Neural cell (in vitro differentiated cells): ENCODE data around the gene TEDC1. TPM values are rescaled to one million over a fixed set of nuclear protein-coding genes. Genes with fewer than 3 reads are reported as not detected.

ENCODE experiments used
- H2AFZ ChIP-seq: fragments of 200-600, 300-800 bp; sonication (generic), shearing (Covaris generic); 2 replicates; pipeline ENCODE4 v1.6.0; 2014; ENCODE audit warnings: low read depth, mild to moderate bottlenecking, antibody characterized with exemption, low read length, moderate library complexity
- H3F3A ChIP-seq: fragments of 200-600 bp; shearing (Covaris generic); 2 replicates; pipeline ENCODE4 v1.6.1; 2016; ENCODE audit warnings: mild to moderate bottlenecking, moderate library complexity, mixed read lengths, antibody characterized with exemption, low read length; ENCODE audit not compliant: insufficient read depth, poor library complexity, severe bottlenecking
- H3K27ac ChIP-seq: fragments of 200-600, 300-800 bp; sonication (generic), shearing (Covaris generic); 2 replicates; pipeline ENCODE4 v1.5.1; 2014; ENCODE audit warnings: mild to moderate bottlenecking, low read length, moderate library complexity
- H3K27me3 ChIP-seq: fragments of 300-800, 200-600 bp; sonication (generic), shearing (Covaris generic); 2 replicates; pipeline ENCODE4 v1.6.0; 2014; ENCODE audit warnings: mild to moderate bottlenecking, low read depth, low read length, moderate library complexity; ENCODE audit not compliant: insufficient read depth
- H3K36me3 ChIP-seq: fragments of 300-800, 200-600 bp; sonication (generic), shearing (Covaris generic); 2 replicates; pipeline ENCODE4 v1.5.1; 2014; ENCODE audit warnings: mild to moderate bottlenecking, antibody characterized with exemption, low read length, moderate library complexity; ENCODE audit not compliant: insufficient read depth
- H3K4me2 ChIP-seq: fragments of 300-800, 200-600 bp; sonication (generic), shearing (Covaris generic); 2 replicates; pipeline ENCODE4 v1.6.0; 2014; ENCODE audit warnings: mild to moderate bottlenecking, low read length
- H3K4me3 ChIP-seq: fragments of 300-800, 200-600 bp; sonication (generic), shearing (Covaris generic); 2 replicates; pipeline ENCODE4 v1.5.1; 2014; ENCODE audit warnings: mild to moderate bottlenecking, low read length, moderate library complexity
- H3K79me2 ChIP-seq: fragments of 200-600 bp; shearing (Covaris generic); replicated peaks from 2 replicates; pipeline ENCODE4 v1.6.0; 2014; ENCODE audit warnings: mild to moderate bottlenecking, low read length, moderate library complexity; ENCODE audit not compliant: insufficient read depth
- H3K9ac ChIP-seq: fragments of 300-800, 200-600 bp; sonication (generic), shearing (Covaris generic); 2 replicates; pipeline ENCODE4 v1.6.1; 2016; ENCODE audit warnings: mild to moderate bottlenecking, low read length, mixed read lengths
- H3K9me2 ChIP-seq: fragments of 200-600 bp; shearing (Covaris generic); 2 replicates; pipeline ENCODE4 v1.6.1; 2016; ENCODE audit warnings: mild to moderate bottlenecking, low read length, mixed read lengths; ENCODE audit not compliant: insufficient read depth
- H3K9me3 ChIP-seq: fragments of 200-600, 300-800 bp; sonication (generic), shearing (Covaris generic); 2 replicates; pipeline ENCODE4 v1.6.1; 2016; ENCODE audit warnings: mild to moderate bottlenecking, mixed run types, low read length, moderate library complexity, mixed read lengths
- H4K20me1 ChIP-seq: fragments of 200-600 bp; shearing (Covaris generic); 2 replicates; pipeline ENCODE4 v1.6.1; 2016; ENCODE audit warnings: mild to moderate bottlenecking, mixed run types; ENCODE audit not compliant: insufficient read depth
- EP300 ChIP-seq: fragments of 450-650 bp; conservative IDR thresholded peaks from 2 replicates; pipeline ENCODE4 v1.6.1; 2014; ENCODE audit warnings: antibody characterized with exemption, mild to moderate bottlenecking, moderate library complexity; ENCODE audit not compliant: poor library complexity, severe bottlenecking
- MXI1 ChIP-seq: fragments of 450-650 bp; conservative IDR thresholded peaks from 2 replicates; pipeline ENCODE4 v1.6.1; 2014; ENCODE audit warnings: antibody characterized with exemption, mild to moderate bottlenecking; ENCODE audit not compliant: poor library complexity, severe bottlenecking
- POLR2AphosphoS5 ChIP-seq: IDR thresholded peaks from 2 replicates; pipeline ENCODE4 v1.6.1; 2012
- REST ChIP-seq: IDR thresholded peaks from 2 replicates; pipeline ENCODE4 v1.6.1; 2012; ENCODE audit warnings: borderline replicate concordance
- SMC3 ChIP-seq: fragments of 450-650 bp; conservative IDR thresholded peaks from 2 replicates; pipeline ENCODE4 v1.6.1; 2014; ENCODE audit warnings: antibody characterized with exemption, mild to moderate bottlenecking, moderate library complexity; ENCODE audit not compliant: poor library complexity
- TAF1 ChIP-seq: IDR thresholded peaks from 2 replicates; pipeline ENCODE4 v1.6.1; 2012; ENCODE audit warnings: low read depth
- polyA plus RNA-seq: library from polyadenylated mRNA; depleted of rRNA; stranded (reverse); fragments of >200 nt; gene quantifications from 2 replicates; pipeline ENCODE4 v1.2.3, GENCODE V29; 2014
- TF ChIP-seq, protein P1 (sequence below): fragments of 450-650 bp; IDR thresholded peaks from 2 replicates; pipeline ENCODE4 v1.5.1; 2014; ENCODE audit warnings: antibody characterized with exemption, mild to moderate bottlenecking, moderate library complexity; ENCODE audit not compliant: poor library complexity, severe bottlenecking

The TEDC1 gene
- polyA plus RNA-seq, 1 donor from 2014 or later = 18.9 TPM

GRCh38 chr14:105498430-105499255 lies 7.6 kb downstream of the TEDC1 start:
- H3K36me3 ChIP-seq = no peaks in the 10 kb centered on the region
- no peak overlapping the region for H3K27ac ChIP-seq
- H3K79me2 ChIP-seq = no peaks in the 10 kb centered on the region
- H3K9me3 ChIP-seq = no peaks in the 10 kb centered on the region
- no peak overlapping the region for H2AFZ ChIP-seq
- H3K9ac ChIP-seq = no peak overlapping the region
- no peaks in the 10 kb centered on the region for H3K27me3 ChIP-seq
- no peak overlapping the region for H3K4me3 ChIP-seq
- H3K4me2 ChIP-seq = no peak overlapping the region
- H4K20me1 ChIP-seq = no peaks in the 10 kb centered on the region
- no peak for TF ChIP-seq MXI1
- TF ChIP-seq TAF1 = no peak
- TF ChIP-seq SMC3 = no peak
- no peak for TF ChIP-seq REST
- H3F3A ChIP-seq = no peaks in the 10 kb centered on the region
- no peaks in the 10 kb centered on the region for H3K9me2 ChIP-seq

GRCh38 chr14:105499256-105500035 lies 8.4 kb downstream of the TEDC1 start:
- H3K79me2 ChIP-seq = no peaks in the 10 kb centered on the region
- H3K9ac ChIP-seq = no peak overlapping the region
- H4K20me1 ChIP-seq = no peaks in the 10 kb centered on the region
- no peaks in the 10 kb centered on the region for H3K36me3 ChIP-seq
- TF ChIP-seq EP300 (no peak), POLR2AphosphoS5 (no peak), REST (no peak), MXI1 (no peak), TAF1 (no peak), SMC3 (no peak)
- TF ChIP-seq, protein P1, sequence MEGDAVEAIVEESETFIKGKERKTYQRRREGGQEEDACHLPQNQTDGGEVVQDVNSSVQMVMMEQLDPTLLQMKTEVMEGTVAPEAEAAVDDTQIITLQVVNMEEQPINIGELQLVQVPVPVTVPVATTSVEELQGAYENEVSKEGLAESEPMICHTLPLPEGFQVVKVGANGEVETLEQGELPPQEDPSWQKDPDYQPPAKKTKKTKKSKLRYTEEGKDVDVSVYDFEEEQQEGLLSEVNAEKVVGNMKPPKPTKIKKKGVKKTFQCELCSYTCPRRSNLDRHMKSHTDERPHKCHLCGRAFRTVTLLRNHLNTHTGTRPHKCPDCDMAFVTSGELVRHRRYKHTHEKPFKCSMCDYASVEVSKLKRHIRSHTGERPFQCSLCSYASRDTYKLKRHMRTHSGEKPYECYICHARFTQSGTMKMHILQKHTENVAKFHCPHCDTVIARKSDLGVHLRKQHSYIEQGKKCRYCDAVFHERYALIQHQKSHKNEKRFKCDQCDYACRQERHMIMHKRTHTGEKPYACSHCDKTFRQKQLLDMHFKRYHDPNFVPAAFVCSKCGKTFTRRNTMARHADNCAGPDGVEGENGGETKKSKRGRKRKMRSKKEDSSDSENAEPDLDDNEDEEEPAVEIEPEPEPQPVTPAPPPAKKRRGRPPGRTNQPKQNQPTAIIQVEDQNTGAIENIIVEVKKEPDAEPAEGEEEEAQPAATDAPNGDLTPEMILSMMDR = no peak
- H3K9me2 ChIP-seq = no peaks in the 10 kb centered on the region
- no peak overlapping the region for H2AFZ ChIP-seq
- H3K27ac ChIP-seq = no peak overlapping the region
- H3K9me3 ChIP-seq = no peaks in the 10 kb centered on the region
- no peak overlapping the region for H3K4me3 ChIP-seq
- H3K27me3 ChIP-seq = no peaks in the 10 kb centered on the region
- no peak overlapping the region for H3K4me2 ChIP-seq
- H3F3A ChIP-seq = no peaks in the 10 kb centered on the region
